SKM-1 treated with dmso at 0.1 percent for 144 hours (cell line): Measurements from ENCODE around the gene MYO9B.

Experiments used
- DNase-seq: peaks from one replicate; lab custom pipeline; 2025; ENCODE audit not compliant: unreplicated experiment; lab: John Stamatoyannopoulos, UW

MYO9B gene

GRCh38 chr19:17113127-17113785, 37.7 kb downstream of the MYO9B start:
- DNase-seq: no peak

GRCh38 chr19:17114414-17114831, 38.8 kb downstream of the MYO9B start:
- no peak for DNase-seq

GRCh38 chr19:17116996-17117702, 41.6 kb downstream of the MYO9B start:
- no peak for DNase-seq

DNA sequence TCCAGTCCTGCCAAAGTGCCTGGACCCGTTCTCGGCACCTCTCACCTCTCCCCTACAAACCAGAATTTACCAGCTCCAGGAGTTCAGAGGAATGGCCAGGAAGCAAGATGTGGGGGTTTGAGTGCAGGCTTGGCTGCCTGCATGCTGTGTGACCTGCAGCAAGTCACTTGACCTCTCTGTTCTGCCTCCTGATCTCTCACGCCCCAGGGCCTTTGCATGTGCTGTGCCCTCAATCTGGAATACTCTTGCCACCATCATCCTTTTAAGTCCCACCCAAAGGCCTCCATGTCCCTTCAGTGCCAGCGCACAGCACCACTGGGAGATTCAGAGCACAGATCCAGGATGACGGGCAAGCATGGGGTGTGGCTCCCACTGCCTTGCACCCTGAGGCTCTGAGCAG, 43.4 kb downstream of the MYO9B start:
- DNase-seq: no peak

- no peak for DNase-seq
These were observed 46.2 kb downstream of the MYO9B start for GRCh38 chr19:17121736-17122293.

- no peak for DNase-seq
These were observed 47.5 kb downstream of the MYO9B start for GRCh38 chr19:17123041-17123440.

DNA sequence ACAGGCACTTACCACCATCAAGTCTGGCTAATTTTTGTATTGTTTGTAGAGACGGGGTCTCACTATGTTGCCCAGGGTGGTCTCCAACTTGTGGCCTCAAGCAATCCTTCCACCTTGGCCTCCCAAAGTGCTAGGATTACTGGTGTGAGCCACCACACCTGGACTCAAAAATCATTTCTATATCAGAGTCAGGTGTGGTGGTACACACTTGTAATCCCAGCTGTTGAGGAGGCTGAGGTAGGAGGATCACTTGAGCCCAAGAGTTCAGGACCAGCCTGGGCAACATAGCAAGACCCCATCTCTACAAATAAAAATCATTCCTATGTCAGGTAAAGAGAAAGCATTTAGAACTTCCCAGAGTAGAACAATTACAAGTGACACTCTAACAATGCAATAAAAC, 48.4 kb downstream of the MYO9B start:
- no peak for DNase-seq

GRCh38 chr19:17125062-17125727, 49.6 kb downstream of the MYO9B start:
- DNase-seq: no peak

DNA sequence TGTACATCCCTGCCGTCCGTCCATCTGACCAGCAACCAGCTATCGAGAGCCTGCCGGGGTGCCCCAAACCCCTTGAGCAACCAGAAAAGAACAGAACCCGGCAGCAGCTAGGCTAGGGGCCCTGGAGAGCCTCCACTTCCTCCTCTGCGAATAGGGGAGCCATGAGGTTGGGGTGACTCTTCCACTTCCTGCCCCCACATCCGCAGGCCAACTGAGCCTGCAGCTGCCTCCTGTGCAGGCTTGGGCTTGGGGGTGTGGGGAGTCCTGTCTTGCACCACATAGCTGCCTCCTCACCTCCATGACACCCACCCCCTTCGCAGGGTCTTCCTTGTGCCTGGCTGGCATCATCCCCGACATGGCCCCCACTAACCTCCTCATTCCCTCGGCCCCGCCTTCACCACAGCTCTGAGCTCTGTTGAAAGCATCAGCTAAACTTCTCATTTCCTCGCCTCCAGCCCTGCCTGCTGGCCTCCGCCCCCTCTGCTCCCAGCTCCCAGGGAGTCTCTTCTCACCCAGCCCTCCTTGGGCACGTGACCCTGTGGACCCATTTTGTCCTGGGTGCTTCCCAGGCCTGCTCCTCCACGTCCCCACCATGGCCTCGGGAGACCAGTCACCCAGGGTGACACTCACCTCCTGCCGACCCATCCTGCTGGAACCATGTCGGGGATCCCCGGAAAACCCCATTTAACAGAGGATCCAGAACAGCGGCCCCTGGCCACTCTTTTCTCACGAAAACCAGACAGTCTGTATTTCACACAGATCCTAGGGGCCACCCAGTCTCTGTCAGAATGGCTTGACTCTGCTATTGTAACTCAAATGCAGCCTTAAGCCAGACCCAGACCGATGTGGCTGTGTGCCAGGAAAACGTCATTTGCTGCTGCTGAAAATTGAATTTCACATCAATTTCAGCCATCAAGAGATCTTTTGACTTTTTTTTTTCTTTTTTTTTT, 50.4 kb downstream of the MYO9B start:
- DNase-seq: peak; percentile 84

DNA sequence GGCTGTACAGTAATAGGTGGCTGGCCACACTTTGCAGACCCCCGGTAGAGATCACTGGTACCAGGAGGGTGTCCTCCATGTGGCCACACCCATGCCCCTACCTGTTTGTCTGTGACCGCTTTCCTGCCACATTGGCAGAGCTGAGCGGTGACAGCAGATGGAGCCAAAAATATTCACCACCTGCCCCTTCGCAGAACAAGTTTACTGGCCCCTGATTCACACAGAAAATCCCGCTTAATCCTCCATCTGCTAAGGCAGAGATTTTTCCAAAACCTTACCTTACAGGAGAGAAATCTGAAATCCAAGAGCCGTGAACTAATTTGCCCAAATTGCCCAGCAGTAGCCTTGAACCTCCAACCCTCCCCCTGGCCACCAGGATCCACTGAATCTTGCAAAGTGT, 52.1 kb downstream of the MYO9B start:
- DNase-seq: no peak

DNA sequence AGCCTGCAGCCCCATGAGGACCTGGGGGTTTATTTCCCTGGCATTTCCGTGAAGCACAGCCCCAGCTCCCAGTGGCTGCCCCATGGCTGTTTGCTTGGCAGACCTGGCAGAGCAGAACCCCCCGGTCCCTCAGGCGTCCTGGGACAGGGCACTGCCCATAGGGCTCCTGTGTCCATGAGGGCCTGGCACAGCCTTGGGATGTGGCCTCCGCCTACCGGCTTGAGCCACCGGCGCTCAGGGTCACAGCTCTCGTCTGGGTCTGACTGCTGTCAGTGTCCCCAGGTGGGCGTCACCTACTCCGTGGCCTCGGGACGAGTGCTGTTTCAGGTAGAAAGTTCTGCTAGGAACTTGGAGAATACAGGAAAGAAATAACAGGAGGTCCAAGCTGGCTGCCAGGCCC, 52.8 kb downstream of the MYO9B start:
- no peak for DNase-seq

DNA sequence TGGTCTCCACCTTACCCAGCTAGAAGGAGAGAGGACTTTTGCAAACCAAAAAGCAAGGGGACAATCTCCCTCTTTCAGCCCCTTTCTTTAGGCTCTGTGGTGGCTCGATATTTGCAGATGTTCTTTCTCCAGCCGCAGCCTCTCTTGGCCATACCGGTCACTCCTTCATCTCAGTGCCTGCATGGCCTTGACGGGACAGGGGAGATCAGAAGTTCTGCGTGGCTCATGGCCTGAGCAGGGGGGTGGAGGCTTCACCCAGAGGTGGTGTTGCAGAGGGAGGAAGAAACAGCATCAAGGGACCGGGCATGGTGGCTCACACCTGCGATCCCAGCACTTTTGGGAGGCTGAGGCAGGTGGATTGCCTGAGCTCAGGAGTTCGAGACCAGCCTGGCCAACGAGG, 53.2 kb downstream of the MYO9B start:
- no peak for DNase-seq

GRCh38 chr19:17129377-17129776, 53.8 kb downstream of the MYO9B start:
- no peak for DNase-seq

- DNase-seq: no peak
These were observed 59.6 kb downstream of the MYO9B start for GRCh38 chr19:17135001-17135853.

DNA sequence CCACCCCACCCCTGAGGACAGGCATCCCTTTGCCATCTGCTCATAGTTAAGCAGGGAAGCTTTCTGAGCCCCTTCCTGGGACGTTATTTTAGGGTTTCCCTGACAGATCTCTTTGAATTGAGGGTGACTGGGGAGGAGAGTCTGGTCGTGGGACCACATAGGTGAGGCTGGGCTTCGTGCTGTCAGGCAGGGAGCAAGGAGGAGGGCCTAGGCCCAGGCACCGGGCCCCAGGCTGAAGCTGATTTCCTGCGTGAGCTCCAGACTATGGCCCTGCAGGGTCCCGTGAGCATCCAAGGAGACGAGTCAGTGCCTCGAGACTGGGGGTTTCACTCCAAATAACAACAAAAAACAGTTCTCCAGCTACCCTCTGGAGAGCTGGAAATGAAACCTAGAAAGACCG, 60.4 kb downstream of the MYO9B start:
- DNase-seq: no peak

- no peak for DNase-seq
These were observed 61.0 kb downstream of the MYO9B start for GRCh38 chr19:17136617-17137016.

DNA sequence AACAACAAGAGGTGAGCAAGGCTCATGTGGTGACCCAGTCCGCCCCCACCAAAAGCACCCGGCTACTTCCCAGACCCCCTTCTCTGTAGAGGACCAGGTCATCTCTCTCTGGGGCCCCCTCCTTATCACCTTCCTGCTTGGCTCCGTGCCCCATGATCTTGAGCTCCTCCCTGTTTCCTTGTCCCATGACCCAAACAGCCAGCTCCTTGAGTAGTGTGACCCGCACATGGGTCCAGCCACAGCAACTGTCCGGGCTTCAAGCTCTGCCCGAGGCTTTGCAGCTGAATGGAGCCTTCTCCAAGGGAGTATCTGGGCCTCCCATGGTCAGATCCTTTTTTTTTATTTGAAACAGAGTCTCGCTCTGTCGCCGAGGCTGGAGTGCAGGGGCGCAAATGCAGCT, 61.8 kb downstream of the MYO9B start:
- no peak for DNase-seq

DNA sequence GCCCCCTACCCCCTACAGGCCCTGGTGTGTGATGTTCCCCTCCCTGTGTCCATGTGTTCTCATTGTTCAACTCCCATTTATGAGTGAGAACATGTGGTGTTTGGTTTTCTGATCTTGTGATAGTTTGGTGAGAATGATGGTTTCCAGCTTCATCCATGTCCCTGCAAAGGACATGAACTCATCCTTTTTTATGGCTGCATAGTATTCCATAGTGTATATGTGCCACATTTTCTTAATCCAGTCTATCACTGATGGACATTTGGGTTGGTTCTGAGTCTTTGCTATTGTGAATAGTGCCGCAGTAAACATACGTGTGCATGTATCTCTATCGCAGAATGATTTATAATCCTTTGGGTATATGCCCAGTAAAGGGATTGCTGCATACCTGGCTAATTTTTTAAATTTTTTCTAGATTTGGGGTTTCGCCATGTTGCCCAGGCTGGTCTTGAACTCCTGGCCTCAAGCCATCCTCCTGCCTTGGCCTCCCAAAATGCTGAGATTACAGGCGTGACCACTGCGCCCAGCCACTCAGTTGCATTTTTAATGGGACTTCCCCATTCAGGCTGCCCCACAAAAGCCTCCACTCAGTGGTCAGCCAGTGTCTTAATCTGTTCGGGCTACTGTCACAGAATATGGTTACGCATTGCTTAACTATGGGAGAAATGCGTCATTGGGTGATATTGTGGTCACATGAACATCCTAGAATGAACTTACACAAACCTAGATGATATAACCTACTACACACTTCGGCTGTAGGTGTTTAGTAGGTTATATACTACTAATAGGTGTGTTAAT, 62.7 kb downstream of the MYO9B start:
- peak; percentile 27 for DNase-seq

DNA sequence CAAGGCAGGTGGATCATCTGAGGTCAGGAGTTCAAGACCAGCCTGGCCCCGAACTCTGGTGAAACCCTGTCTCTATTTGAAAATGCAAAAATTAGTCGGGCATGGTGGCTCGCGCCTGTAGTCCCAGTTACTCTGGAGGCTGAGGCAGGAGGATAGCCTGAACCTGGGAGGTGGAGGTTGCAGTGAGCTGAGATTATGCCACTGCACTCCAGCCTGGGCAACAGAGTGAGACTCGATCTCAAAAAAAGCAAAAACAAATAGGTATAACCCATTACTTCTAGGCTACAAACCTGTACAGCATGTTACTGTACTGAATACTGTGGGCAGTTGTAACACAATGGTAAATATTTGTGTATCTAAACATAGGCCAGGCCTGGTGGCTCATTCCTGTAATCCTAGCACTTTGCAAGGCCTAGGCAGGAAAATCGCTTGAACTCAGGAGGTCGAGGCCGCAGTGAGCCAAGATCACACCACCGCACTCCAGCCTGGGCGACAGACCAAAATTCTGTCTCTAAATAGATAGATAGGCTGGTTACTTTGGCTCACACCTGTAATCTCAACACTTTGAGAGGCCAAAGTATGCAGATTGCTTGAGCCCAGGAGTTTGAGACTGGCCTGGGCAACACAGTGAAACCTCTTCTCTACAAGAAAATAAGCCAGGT, 63.5 kb downstream of the MYO9B start:
- no peak for DNase-seq
